Sigmoid colon (tissue), 4 donors: ENCODE data around the gene ATP1A2.

Experiments
- EP300 ChIP-seq, 4 donors: sonication (generic); formaldehyde crosslinking; IDR thresholded peaks; one replicate each; pipeline ENCODE4 v1.6.1; 2017; ENCODE audit warnings: antibody characterized with exemption in 4 of 4
- POLR2A ChIP-seq, 2 donors: fragments of 450-650 bp; IDR thresholded peaks; one replicate each; pipeline ENCODE4 v1.6.1; 2016; ENCODE audit warnings: antibody characterized with exemption in 2 of 2, mild to moderate bottlenecking in 2 of 2, moderate library complexity in 2 of 2
- POLR2AphosphoS5 ChIP-seq, 4 donors: sonication (generic); formaldehyde crosslinking; IDR thresholded peaks; one replicate each; pipeline ENCODE4 v1.6.1; 2017; ENCODE audit warnings: antibody characterized with exemption in 4 of 4
- TF ChIP-seq, protein P1 (sequence below), 4 experiments: fragments of 450-650 bp in 3 of 4; fragments of 200-600 bp in 1 of 4; IDR thresholded peaks; one replicate each; pipeline ENCODE4 v1.5.1; 2016 to 2019; ENCODE audit warnings: antibody characterized with exemption in 4 of 4, mild to moderate bottlenecking in 3 of 4, moderate library complexity in 2 of 4

DNA sequence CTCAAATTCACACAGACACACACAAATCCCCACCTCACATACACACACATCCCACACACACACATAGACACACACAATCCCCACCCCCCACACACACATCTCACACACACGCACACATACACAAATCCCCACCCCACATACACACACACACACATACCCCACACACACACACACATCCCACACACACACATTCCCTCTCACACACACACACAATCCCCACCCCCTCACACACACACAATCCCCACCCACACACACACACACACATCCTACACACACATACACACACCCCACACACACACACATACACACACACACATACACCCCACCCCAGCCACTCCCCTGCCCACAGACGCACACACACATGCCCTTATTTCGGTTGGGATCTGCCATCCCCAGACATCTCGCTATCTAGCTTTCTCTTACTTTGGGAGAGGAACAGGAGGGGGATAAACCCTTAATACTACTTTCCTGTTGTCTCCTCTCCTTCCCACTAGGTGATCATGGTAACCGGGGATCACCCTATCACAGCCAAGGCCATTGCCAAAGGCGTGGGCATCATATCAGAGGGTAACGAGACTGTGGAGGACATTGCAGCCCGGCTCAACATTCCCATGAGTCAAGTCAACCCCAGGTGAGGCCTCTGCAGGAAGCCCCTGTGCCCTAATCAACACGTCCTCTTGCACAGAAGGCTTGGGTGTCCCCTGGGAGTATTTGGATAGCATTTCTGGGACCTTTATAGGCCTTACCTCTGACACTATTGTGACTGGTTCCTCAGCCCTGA lies 18.6 kb downstream of the ATP1A2 start:
- TF ChIP-seq, protein P1, sequence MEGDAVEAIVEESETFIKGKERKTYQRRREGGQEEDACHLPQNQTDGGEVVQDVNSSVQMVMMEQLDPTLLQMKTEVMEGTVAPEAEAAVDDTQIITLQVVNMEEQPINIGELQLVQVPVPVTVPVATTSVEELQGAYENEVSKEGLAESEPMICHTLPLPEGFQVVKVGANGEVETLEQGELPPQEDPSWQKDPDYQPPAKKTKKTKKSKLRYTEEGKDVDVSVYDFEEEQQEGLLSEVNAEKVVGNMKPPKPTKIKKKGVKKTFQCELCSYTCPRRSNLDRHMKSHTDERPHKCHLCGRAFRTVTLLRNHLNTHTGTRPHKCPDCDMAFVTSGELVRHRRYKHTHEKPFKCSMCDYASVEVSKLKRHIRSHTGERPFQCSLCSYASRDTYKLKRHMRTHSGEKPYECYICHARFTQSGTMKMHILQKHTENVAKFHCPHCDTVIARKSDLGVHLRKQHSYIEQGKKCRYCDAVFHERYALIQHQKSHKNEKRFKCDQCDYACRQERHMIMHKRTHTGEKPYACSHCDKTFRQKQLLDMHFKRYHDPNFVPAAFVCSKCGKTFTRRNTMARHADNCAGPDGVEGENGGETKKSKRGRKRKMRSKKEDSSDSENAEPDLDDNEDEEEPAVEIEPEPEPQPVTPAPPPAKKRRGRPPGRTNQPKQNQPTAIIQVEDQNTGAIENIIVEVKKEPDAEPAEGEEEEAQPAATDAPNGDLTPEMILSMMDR (IDR thresholded peaks at IDR 0.05) = no peak
- TF ChIP-seq POLR2AphosphoS5 (IDR thresholded peaks at IDR 0.05) = no peak
- no peak for TF ChIP-seq POLR2A (IDR thresholded peaks at IDR 0.05)
- TF ChIP-seq EP300 (IDR thresholded peaks at IDR 0.05) = no peak
